ENCODE measurements around the gene SLC25A24.
"Not testable (repeated sequence)": the region's sequence is repeated elsewhere in the genome, so short reads cannot be mapped to it uniquely, and the experiment has no call there.

SLC25A24 gene

DNA sequence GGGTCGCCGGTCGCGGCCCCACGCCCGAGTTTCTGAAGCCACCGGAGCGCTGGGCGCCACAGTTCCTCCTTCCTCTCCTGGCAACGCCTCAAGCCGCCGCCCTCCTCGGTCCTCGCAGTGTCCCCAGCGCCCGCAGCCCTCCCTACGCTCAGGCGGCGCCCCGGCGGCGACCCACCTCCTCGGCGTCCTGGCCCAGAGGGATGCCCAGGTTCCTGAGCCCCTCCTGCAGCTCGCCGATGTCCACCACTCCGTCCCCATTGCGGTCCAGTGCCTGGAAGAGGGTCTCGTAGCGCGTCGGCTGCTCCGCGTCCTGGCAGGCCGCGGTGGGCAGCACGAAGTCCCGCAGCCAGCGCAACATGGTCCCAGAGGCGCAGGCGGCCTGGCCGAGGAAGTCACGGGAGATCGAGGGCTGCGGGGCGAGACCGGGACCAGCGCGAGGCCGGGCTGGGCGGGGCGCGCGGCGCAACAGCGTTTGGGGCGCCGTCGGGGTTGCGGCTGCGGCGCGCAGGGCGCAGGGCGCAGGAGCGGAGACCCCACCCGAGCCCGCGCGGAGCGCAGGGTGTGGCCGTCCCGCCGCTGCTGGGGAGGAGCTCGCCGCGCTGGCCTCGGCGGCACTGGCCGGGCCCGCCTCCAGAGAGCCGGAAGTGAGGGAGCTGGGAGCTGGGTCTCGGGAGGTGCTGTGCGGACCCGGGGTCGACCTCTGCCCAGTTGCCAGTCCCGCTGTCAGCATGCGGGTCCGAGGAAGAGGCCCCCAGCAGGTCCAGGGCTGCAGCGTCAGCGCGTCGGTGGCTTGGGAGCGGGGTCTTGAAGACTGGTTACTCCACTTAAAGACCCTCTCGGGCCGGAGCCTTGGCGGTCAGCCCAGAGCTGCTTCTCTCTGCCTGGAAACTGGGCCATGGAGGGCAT is at the start of gene SLC25A24:
SLC25A24 (minus strand) TSS at position 563 of the 906 bp plus-strand sequence; CDS start at position 358, 205 bp downstream.
- DNase-seq, result no peak

DNA sequence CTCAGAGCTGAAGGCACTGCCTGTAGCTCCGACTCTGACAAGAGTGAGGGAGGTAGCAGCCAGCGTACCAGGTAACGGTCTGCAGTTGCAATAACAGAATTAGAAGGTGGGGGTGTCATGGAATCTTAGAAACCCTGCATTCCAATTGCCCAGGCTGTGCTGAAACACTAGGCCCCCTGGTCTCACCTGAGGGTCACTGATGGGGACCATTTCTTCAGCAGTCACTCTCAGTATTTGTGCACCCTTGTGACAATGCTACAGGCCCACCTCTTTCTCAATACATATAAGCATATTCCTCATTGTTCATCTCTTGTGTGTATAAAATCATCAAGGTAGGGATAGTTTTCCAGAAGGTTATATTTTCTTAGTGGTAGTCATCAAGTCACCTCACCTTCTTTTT is 43.8 kb upstream of the SLC25A24 start, which contains the start of gene NBPF4:
NBPF4 (minus strand) TSS at position 101 of the 400 bp plus-strand sequence. CDS start 315 bp downstream, outside the sequence.
- not testable (repeated sequence) for DNase-seq

DNA sequence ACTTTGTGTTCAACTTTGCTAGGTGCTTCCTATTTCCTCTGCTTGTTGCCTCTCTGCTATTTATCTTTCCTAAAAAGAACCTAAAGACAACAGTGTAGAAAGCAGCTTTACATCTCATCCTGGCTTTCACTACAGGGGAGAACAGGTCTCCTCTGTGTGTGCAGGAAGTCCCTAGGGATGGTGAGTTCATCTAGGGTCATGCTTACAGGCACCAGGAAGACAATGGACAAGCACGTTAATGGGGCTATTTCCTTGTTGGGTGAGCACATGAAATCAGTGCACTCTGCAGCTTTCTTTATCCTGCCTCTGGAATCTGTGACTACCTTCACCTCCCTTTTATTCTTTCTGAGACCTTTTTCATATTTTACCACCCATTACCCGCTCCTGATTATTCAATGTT is 39.3 kb upstream of the SLC25A24 start:
- DNase-seq, result not testable (repeated sequence)

DNA sequence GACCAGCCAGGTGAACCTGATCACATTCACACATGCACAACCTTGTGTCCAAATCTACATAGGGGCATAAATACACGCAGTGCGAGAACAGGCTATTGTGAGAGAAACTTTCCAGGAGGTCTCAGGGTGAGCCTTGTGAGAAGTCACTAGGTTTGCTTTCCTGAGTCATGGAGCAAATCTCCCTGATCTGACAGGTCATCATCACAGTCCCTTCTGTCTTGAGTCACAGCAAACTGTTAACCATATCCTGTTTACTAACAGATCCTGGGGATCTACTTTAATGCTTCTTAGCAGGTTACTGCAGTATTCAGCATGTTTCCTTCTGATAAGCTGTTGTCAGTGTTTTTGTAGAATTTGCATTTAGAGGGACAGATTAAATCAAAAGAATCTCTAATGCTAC is 35.2 kb upstream of the SLC25A24 start:
- DNase-seq, result not testable (repeated sequence)

DNA sequence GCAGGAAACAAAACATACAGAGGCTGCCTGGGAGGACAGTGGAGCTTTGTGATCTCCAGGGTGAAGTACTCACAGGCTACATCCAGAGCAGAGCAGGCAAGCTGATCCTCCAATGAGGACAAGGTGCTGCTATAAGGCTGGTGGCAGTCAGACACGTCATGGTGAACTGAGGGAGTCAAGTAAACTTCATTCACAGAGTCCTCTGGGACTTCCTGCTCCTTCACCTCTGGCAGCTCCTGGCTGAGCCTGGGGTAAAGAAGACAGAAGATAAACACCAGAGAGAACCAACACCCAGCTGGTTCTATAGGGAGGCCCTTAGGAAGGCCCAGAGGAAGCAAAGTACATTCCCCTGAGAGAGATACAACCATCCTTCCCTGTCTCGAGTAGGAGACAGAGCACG is 32.0 kb upstream of the SLC25A24 start:
- DNase-seq, result not testable (repeated sequence)

DNA sequence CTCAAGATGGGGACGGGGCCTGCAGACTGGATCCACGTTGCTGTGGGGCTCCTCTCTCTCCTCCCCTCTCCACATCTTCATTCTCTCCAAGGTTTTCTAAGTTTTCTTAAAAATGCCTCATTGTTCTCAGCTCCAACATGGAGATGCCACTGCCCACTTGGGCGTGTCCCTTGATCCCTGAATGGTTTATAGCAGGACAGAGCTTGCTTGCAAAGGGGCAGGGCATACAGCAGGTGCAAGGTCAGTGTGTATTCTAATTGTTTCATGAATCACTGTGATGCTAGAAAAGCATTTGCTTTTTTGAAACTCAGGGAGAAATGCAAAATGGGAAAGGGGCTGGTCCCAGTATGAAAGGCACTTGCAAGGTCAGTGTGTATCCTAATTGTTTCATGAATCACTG is 29.8 kb upstream of the SLC25A24 start:
- DNase-seq, result not testable (repeated sequence)

DNA sequence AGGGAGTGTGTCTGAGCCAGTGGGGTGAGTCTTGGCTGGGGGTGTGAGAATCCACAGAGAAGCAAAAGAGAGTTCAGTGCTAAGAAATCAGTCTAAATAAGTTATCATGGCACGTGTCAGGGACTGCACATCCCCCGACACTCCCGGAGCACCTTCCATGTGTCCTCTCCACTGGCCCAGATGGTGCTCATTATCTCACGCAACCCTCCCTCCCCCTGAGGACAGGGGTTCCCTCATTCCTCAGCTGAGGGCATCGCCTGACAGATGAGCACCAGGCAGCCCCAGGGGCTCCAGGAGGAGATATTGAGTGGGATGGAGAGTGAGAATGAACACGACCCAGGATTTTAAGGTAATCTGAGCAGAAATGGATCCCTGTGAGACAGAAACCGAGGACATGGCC is 27.6 kb upstream of the SLC25A24 start:
- DNase-seq, result not testable (repeated sequence)

DNA sequence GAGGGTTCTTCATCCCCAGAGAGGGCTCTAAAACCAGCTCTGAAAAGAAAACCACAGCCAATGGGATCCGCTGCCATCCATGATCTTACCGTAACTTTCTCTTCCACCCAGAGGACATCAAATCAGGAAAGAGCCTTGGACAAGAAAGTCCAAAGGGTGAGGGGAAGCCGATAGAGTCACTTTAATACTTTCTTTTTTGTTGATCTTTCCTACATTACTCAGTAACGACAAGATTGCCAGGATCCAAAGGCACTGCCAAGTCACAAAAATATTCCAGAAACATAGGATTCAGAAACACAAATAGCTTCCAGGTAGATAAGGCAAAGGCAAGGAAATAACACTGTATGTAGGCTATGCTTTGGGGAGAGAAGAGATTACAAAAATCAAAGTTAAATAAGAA is 26.7 kb upstream of the SLC25A24 start:
- DNase-seq, result not testable (repeated sequence)

DNA sequence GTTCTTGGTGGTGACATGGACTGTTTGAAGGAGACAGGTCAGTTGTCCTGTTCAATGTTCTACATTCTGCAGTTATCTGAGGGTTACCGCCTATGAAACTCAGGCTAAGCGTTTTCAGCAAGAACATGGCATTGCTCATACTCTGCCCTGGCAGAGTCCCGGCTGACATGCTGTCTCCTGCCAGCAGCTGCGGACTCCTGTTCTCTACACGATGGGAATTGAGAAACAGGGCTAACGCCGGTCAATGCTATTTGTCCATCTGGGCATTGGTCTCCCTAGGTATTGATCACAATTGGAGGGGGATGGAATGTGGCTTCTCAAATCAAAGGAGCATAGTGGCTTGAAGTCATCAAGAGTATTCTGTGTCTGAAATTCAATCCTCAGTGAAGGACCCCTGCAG is 23.1 kb upstream of the SLC25A24 start:
- not testable (repeated sequence) for DNase-seq

DNA sequence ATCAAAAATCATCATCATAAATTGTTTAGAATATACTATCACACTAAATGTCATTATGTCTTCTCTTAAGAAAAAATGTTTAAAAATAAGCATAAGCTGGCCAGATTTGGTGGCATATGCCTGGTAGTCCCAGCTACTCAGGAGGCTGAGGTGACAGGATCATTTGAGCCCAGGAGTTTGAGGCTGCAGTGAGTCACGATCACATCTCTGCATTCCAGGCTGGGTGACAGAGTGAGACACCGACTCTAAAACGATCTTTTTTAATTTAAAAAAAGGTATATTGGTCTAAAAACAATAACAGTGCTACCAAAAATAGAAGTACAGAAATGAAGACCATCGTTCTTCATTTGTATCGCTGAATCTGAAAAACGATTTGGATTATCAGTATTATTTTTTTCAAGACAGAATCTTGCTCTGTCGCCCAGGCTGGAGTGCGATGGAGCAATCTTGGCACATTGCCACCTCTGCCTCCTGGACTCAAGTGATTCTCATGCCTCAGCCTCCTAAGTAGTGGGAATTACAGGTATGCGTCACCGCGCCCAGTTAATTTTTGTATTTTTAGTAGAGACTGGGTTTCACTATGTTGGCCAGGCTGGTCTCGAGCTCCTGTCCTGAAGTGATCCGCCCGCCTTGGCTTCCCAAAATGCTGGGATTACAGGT is 17.5 kb upstream of the SLC25A24 start:
- not testable (repeated sequence) for DNase-seq

DNA sequence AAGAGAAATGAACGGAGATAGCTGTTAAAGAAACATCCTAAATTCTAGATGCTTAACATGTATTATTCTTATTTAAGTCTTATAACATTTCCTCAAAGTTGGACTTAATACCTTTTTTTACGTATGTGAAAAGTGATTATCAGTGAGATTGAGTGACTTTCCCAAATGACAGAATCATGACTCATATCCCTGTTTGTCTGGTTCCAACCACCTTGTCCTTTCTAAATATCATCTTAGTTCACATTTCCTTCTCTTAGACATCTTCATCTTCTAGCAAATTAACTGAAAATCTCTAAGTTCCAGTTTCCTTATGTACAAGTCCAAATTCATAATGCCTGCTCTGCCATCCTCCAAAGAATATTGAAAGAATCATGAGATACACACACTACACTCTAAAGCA is 16.9 kb upstream of the SLC25A24 start:
- not testable (repeated sequence) for DNase-seq

DNA sequence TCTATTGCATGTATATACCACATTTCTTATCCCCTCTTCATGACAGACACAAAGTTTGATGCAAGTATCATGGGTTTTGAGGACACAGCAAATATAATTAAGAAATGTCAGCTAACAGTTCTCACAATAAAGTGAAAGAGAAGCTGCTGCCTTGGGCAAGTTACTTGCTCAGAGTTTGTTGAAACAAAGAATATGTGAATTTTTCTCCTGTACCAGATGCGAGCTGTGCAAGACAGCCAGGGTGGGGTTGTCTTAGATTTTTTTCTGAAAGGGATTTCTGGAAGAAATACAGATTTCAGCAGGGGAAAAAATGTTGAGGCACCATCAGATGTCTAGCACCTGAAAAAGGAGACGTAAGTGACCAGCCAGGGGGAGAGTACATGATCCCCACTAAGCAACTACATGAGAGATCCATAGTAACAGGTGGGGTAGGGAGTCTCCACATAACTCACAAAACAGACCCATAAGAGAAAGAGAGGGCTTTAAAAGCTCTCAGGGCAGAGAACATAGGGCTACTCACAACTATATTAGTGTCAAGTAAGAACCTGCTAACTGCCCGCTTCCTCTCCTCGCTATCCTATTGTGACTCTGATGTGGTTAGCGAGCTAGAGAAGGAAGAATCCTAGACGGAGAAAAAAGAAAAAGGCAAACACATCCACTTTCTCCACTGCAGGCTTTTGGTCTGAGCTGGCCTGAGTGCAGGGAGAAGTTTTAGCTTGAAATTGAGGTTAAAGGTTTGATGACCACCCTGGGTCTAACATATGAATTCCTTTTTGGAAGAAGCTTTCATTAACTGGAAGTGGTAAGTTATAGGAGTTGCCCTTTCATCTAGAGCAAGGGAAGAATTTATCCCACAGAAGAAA is 16.1 kb upstream of the SLC25A24 start:
- not testable (repeated sequence) for DNase-seq

DNA sequence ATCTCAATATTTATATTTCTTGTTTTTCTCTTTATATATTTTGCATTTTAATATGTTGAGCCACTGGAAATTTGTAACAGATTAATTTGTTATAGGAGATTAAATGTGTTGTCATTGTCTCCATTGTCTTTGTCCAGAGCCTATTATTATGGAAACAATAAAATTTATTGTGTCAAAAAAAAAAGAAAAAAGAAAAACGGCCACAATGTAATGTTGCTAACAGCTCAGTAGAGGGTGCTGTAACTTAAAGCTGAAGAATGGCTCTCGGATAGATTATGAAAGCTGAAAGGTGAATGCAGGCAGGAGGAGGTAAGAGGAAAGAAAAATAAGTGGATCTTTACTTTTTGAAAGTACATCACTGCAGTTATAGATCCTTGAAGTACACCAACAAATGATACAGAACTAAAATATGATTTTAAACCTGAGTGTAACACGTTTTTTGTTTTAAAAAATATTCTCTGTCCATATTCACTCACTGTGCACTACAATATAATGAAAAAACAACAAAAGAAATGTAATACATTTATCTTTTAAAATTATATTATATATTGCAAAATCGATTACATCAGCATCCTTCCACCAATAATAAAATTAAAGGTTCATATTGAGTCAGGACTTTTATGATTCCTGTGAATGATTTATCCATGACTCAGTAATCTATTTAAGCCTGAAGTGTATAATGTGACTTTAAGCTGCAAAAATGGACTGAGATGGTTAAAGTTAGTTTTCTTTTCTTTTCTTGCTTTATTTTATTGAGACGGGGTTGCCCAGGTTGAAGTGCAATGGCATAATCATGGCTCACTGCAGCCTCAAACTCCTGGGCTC is 14.7 kb upstream of the SLC25A24 start:
- DNase-seq, result peak; percentile 14

DNA sequence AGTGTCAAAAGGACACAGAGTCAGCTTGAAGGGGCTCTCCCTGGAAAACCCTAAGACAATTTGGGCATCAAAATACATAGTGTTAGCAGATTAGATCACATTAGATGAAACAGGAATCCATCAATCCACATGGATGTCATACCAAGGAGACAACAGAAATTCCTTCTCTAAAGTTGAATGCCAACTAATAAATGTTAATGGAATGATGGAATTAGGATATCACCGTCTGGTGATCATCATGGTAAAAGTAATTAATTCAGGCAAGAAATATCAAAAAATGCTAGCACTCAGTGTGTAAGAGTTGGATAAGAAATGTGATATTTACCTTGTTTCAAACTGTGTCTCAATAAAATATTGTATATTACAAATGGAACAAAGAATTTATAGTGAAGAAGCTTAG is 10.9 kb upstream of the SLC25A24 start:
- no peak for DNase-seq

DNA sequence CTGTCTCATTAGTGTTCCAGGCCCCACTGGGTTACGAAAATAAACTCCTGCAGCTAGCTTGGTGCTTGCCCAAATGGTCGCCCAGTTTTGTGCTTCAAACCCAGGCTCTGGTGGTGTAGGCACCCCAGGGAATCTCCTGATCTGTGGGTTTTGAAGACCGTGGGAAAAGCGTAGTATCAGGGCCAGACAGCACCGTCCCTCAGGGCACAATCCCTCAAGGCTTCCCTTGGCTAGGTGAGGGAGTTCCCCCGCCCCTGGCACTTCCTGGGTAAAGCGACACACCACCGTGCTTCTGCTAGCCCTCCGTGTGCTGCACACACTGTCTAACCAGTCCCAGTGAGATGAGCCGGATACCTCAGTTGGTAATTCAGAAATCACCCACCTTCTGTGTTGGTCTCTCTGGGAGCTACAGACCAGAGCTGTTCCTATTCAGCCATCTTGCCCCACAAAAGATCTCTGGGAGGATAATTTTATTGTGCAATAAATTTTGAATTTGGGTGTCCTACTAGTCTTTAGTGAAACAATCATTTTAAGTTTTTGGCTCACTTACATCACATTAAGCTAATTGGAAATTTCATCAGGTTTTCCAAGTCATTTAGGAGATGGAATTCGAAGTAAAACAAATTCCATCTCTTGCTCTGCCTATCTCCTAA is 9.4 kb upstream of the SLC25A24 start:
- no peak for DNase-seq

DNA sequence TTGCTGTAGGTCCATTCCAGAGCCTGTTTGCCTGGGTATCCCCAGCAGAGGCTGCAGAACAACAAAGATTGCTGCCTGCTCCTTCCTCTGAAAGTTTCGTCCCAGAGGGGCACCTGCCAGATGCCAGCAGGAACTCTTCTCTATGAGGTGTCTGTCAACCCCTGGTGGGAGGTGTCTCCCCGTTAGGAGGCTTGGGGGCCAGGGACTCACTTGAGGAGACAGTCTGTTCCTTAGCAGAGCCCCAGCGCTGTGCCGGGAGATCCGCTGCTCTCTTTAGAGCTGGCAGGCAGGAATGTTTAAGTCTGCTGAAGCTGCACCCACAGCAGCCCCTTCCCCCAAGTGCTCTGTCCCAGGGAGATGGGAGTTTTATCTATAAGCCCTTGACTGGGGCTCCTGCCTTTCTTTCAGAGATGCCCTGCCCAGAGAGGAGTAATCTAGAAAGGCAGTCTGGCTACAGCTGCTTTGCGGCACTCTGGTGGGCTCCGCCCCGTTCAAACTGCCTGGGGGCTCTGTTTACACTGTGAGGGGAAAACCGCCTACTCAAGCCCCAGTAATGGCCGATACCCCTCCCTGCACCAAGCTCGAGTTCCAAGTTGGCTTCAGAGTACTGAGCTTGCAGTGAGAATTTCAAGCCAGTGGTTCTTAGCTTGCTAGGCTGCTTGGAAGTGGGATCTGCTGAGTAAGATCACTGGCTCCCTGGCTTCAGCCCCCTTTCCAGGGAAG is 8.7 kb upstream of the SLC25A24 start:
- no peak for DNase-seq

DNA sequence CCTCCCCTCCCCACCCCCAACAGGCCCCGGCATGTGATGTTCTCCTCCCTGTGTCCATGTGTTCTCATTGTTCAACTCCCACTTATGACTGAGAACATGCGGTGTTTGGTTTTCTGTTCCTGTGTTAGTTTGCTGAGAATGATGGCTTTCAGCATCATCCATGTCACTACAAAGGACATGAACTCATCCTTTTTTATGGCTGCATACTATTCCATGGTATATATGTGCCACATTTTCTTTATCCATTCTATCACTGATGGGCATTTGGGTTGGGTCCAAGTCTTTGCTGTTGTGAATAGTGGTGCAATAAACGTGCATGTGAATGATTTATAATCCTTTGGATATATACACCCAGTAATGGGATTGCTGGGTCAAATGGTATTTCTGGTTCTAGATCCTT is 3.4 kb upstream of the SLC25A24 start:
- not testable (repeated sequence) for DNase-seq

DNA sequence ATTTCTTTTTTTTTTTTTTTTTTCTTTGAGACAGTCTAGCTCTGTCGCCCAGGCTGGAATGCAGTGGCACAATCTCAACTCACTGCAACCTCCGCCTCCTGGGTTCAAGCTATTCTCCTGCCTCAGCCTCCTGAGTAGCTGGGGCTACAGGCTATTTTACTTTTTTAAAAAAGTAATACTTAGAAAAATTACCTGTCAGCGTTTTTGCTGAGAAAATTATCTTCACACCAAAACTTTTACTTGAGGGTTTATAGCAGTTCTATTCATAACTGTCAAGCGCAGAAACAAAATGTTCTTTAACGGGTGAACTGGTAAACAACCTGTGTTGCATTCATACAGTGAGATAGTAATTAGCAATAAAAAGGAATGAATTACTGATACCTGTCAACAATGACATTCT is 1.5 kb upstream of the SLC25A24 start:
- DNase-seq, result no peak

DNA sequence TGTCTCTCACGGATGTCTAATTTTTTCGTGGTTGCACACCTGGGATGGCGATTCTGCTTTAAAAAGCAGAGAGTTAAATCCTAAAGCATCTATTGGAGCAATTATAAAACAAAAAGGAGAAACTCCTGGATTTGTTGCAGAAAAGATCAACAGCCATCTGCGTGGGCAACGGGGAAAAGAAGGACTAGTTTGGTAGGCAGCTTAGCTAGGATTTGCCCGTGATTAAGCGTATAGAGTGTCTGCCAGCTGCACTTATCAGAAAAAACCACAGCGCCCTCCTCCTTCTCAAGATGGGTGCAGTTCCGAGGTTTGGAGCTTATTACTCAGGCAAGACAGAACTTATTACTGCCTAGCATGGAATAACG is 526 bp upstream of the SLC25A24 start:
- DNase-seq, result peak; percentile 30

DNA sequence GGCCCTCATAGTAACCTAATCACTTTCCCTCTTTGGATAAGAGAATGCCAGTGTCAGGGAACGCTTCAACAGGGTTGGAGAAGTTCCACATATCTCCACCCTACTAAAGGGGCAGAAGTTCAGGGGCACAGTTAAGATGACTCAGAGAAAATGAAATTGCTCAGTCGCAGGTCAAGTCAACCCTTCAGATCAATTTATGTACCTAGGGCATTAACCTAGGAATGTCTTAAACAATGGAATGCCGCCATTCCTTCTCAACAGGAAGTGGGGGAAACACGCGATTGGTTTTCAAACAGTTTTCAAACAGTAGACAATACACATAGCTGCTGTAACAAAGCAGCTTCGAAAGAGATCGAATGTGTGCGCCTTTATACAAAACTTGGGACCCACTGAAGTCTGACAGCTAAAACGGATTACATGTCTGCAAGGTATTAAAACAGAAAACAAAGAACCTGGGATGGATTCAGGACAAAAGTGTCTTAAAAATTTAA is 897 bp downstream of the SLC25A24 start:
- DNase-seq, result no peak

DNA sequence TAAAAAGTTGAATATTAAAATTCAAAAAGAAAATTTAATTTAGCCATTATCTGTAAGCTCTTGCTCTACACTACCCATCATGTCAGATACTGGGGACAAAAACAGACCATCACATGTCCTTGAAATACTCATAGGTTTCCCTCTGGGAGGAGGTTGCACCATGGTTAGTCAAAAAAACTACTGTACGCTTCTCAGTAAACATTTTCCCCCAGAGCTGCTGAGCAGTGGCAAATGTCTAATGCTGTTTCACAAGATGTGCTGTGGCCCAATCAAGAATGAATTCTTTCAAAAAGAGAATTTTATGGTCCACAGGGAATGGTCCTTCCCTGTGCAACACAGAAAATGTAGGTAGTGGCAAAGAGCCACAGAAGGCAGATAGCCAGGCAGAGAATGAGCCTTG is 6.1 kb downstream of the SLC25A24 start:
- no peak for DNase-seq
